Right ventricle myocardium inferior (tissue), 1 donor: ENCODE results near the gene RALB. TPM values are rescaled to one million over a fixed set of nuclear protein-coding genes. Genes with fewer than 3 reads are reported as not detected.
"Not testable (repeated sequence)": the region's sequence is repeated elsewhere in the genome, so short reads cannot be mapped to it uniquely, and the experiment has no call there.

Experiments used
- ATAC-seq: fragments of 200-7000 bp; cut with Tn5 transposase; one replicate; pipeline ENCODE4 v1.9.1; 2020; ENCODE audit warnings: mild to moderate bottlenecking, moderate library complexity
- DNase-seq: peaks from one replicate; pipeline ENCODE4 v3.0.0; 2021; ENCODE audit errors: missing footprints
- intact Hi-C: fragments of 100-400 bp; cut with DNase I; formaldehyde crosslinking; loops from one replicate; pipeline ENCODE4 v1.11.0; 2022
- total RNA-seq: library from RNA; stranded (reverse); fragmentation: NEBNext Ultra II Directional; extraction: Animal tissue kit (Norgen Biotek cat#: 25700); gene quantifications from one replicate; pipeline ENCODE4 v1.2.1, GENCODE V29; 2021
- donor health status: DM: no; HTN: yes; CAD: no; lungs with severe emphysema.

Gene RALB
- total RNA-seq, 1 donor from 2014 or later, result 52.0 TPM

GRCh38 chr2:120223034-120223912 is 29.4 kb upstream of the RALB start, which contains the start of gene TMEM185B:
TSS of gene TMEM185B (minus strand) at chr2:120223400. CDS start at chr2:120222976, 424 bp downstream.
- peak; percentile 97 for ATAC-seq
- peak; percentile 94 for DNase-seq
- intact Hi-C loops, result loop anchor here (1.0 to 10.0 kb wide), 2 partner anchors 30 to 92 kb away; no protein-coding TSS in a partner anchor

GRCh38 chr2:120224256-120224655 is 28.4 kb upstream of the RALB start:
- no peak for ATAC-seq
- intact Hi-C loops, result loop anchor here (10.0 kb wide), 1 partner anchor 91 kb away; no protein-coding TSS in a partner anchor
- no peak for DNase-seq

GRCh38 chr2:120224735-120225548 is 27.7 kb upstream of the RALB start:
- ATAC-seq (no peak), DNase-seq (no peak)
- intact Hi-C loops, result loop anchor here (10.0 kb wide), 1 partner anchor 90 kb away; no protein-coding TSS in a partner anchor

- ATAC-seq (no peak), DNase-seq (no peak)
- intact Hi-C loops, result loop anchor here (10.0 kb wide), 1 partner anchor 89 kb away; no protein-coding TSS in a partner anchor
Measured at GRCh38 chr2:120225549-120226065, 27.0 kb upstream of the RALB start.

GRCh38 chr2:120226316-120226715 is 26.3 kb upstream of the RALB start:
- intact Hi-C loops, result loop anchor here (10.0 kb wide), 1 partner anchor 88 kb away; no protein-coding TSS in a partner anchor
- ATAC-seq (no peak), DNase-seq (no peak)

GRCh38 chr2:120227111-120227991 is 25.3 kb upstream of the RALB start:
- intact Hi-C loops, result loop anchor here (10.0 kb wide), 1 partner anchor 87 kb away; no protein-coding TSS in a partner anchor
- DNase-seq (no peak), ATAC-seq (no peak)

- DNase-seq (no peak), ATAC-seq (no peak)
- intact Hi-C loops, result loop anchor here (10.0 kb wide), 1 partner anchor 86 kb away; no protein-coding TSS in a partner anchor
Measured at GRCh38 chr2:120228503-120228902, 24.1 kb upstream of the RALB start.

GRCh38 chr2:120229341-120229740 is 23.3 kb upstream of the RALB start:
- intact Hi-C loops, result loop anchor here (10.0 kb wide), 1 partner anchor 85 kb away; no protein-coding TSS in a partner anchor
- ATAC-seq, result no peak

GRCh38 chr2:120230515-120231471 is 21.9 kb upstream of the RALB start:
- no peak for DNase-seq

More at GRCh38 chr2:120229341-120229740, 23.3 kb upstream of the RALB start:
- DNase-seq, result no peak

GRCh38 chr2:120231564-120231973 is 21.1 kb upstream of the RALB start:
- intact Hi-C loops, result no loop called here
- DNase-seq, result no peak
- no peak for ATAC-seq

More at GRCh38 chr2:120230515-120231471, 21.9 kb upstream of the RALB start:
- intact Hi-C loops, result no loop called here
- ATAC-seq, result no peak

- intact Hi-C loops, result no loop called here
- DNase-seq, result no peak
Measured at GRCh38 chr2:120231974-120232635, 20.5 kb upstream of the RALB start.

GRCh38 chr2:120233292-120233691 is 19.4 kb upstream of the RALB start:
- intact Hi-C loops, result no loop called here
- ATAC-seq (no peak), DNase-seq (no peak)

More at GRCh38 chr2:120231974-120232635, 20.5 kb upstream of the RALB start:
- peak; percentile 18 for ATAC-seq

- intact Hi-C loops, ATAC-seq, DNase-seq: not testable (repeated sequence)
Measured at GRCh38 chr2:120235158-120235557, 17.5 kb upstream of the RALB start.

GRCh38 chr2:120235681-120236080 is 17.0 kb upstream of the RALB start:
- DNase-seq (no peak), ATAC-seq (no peak)
- intact Hi-C loops, result no loop called here

GRCh38 chr2:120236316-120236715 is 16.3 kb upstream of the RALB start:
- DNase-seq, result no peak

GRCh38 chr2:120236791-120237190 is 15.9 kb upstream of the RALB start:
- ATAC-seq (no peak), DNase-seq (no peak)
- intact Hi-C loops, result no loop called here

More at GRCh38 chr2:120236316-120236715, 16.3 kb upstream of the RALB start:
- no peak for ATAC-seq
- intact Hi-C loops, result no loop called here
